ENCODE results near the gene BIRC2. TPM values are rescaled to one million over a fixed set of nuclear protein-coding genes. Genes with fewer than 3 reads are reported as not detected.

Gene BIRC2
- total and polyA plus RNA-seq, 2 donors from 2014 or later = 34.0 to 42.4 TPM

GRCh38 chr11:102411142-102411541 lies 64.1 kb downstream of the BIRC2 start:
- no peak overlapping the region for H3K27ac ChIP-seq (ENCODE audit: low read depth in 2 of 2, low read length in 2 of 2)

DNA sequence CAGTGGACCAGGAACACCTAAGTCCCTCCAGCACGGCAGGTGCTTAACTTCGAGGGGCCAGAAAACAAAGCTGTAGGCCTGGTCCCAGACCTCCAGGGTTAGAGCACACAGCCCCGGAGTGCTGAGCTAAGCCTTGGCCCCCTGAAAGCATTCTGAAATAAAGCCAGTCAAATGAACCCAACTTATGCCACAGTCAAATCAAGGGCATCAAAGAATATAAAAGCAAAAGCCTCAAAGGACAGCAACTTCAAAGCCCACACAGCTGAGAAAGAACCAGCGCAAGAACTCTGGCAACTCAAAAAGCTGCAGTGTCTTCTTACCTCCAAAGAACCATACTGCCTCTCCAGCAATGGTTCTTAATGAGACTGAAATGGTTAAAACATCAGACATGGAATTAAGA lies 66.5 kb downstream of the BIRC2 start:
- Histone ChIP-seq H3K9ac (ENCODE audit: low read length in 3 of 3) (no peak overlapping the region), H3K4me3 (ENCODE audit: low read length in 3 of 3) (no peak overlapping the region), H3K36me3 (ENCODE audit: control insufficient read depth in 2 of 3, insufficient read depth in 3 of 3, low read length in 3 of 3) (no peaks in the 10 kb centered on the region), H3K4me1 (ENCODE audit: control insufficient read depth in 2 of 3, insufficient read depth in 2 of 3, low read depth in 1 of 3, low read length in 3 of 3) (no peaks in the 10 kb centered on the region), H3K27ac (ENCODE audit: low read depth in 2 of 2, low read length in 2 of 2) (no peak overlapping the region), H3K27me3 (ENCODE audit: control insufficient read depth, insufficient read depth, low read length) (no peaks in the 10 kb centered on the region), H3K9me3 (ENCODE audit: control insufficient read depth in 2 of 3, insufficient read depth in 1 of 3, low read length in 3 of 3) (peaks cover 0 to 6% (median 0%) of the 10 kb centered on the region in 3 donors)
- DNase-seq (peak in 1 of 5 donors; percentile 28), FAIRE-seq (no peak)
- TF ChIP-seq, protein P1, sequence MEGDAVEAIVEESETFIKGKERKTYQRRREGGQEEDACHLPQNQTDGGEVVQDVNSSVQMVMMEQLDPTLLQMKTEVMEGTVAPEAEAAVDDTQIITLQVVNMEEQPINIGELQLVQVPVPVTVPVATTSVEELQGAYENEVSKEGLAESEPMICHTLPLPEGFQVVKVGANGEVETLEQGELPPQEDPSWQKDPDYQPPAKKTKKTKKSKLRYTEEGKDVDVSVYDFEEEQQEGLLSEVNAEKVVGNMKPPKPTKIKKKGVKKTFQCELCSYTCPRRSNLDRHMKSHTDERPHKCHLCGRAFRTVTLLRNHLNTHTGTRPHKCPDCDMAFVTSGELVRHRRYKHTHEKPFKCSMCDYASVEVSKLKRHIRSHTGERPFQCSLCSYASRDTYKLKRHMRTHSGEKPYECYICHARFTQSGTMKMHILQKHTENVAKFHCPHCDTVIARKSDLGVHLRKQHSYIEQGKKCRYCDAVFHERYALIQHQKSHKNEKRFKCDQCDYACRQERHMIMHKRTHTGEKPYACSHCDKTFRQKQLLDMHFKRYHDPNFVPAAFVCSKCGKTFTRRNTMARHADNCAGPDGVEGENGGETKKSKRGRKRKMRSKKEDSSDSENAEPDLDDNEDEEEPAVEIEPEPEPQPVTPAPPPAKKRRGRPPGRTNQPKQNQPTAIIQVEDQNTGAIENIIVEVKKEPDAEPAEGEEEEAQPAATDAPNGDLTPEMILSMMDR (IDR thresholded peaks at IDR 0.05; ENCODE audit: borderline replicate concordance, extremely low read depth, insufficient read depth) = no peak
- intact Hi-C loops (cut with DNase I) = no loop called here

More at GRCh38 chr11:102411142-102411541, 64.1 kb downstream of the BIRC2 start:
- Histone ChIP-seq H3K27me3 (ENCODE audit: control insufficient read depth, insufficient read depth, low read length) (no peaks in the 10 kb centered on the region), H3K4me1 (ENCODE audit: control insufficient read depth in 2 of 3, insufficient read depth in 2 of 3, low read depth in 1 of 3, low read length in 3 of 3) (peaks cover 0 to 5% (median 0%) of the 10 kb centered on the region in 3 donors), H3K9ac (ENCODE audit: low read length in 3 of 3) (no peak overlapping the region), H3K9me3 (ENCODE audit: control insufficient read depth in 2 of 3, insufficient read depth in 1 of 3, low read length in 3 of 3) (no peaks in the 10 kb centered on the region), H3K36me3 (ENCODE audit: control insufficient read depth in 2 of 3, insufficient read depth in 3 of 3, low read length in 3 of 3) (no peaks in the 10 kb centered on the region), H3K4me3 (ENCODE audit: low read length in 3 of 3) (no peak overlapping the region)
- DNase-seq = no peak
- TF ChIP-seq, protein P1 (IDR thresholded peaks at IDR 0.05; ENCODE audit: borderline replicate concordance, extremely low read depth, insufficient read depth) = no peak
- FAIRE-seq = no peak
- intact Hi-C loops (cut with DNase I) = no loop called here

GRCh38 chr11:102414559-102414958 lies 67.5 kb downstream of the BIRC2 start:
- DNase-seq (no peak), FAIRE-seq (no peak)
- no peaks in the 10 kb centered on the region for H3K36me3 ChIP-seq (ENCODE audit: control insufficient read depth in 2 of 3, insufficient read depth in 3 of 3, low read length in 3 of 3)
- no peak overlapping the region for H3K27ac ChIP-seq (ENCODE audit: low read depth in 2 of 2, low read length in 2 of 2)
- H3K9me3 ChIP-seq (ENCODE audit: control insufficient read depth in 2 of 3, insufficient read depth in 1 of 3, low read length in 3 of 3) = peaks cover 0 to 6% (median 0%) of the 10 kb centered on the region in 3 donors
- intact Hi-C loops (cut with DNase I) = no loop called here
- TF ChIP-seq, protein P1 (IDR thresholded peaks at IDR 0.05; ENCODE audit: borderline replicate concordance, extremely low read depth, insufficient read depth) = no peak
- H3K27me3 ChIP-seq (ENCODE audit: control insufficient read depth, insufficient read depth, low read length) = no peaks in the 10 kb centered on the region
- H3K4me1 ChIP-seq (ENCODE audit: control insufficient read depth in 2 of 3, insufficient read depth in 2 of 3, low read depth in 1 of 3, low read length in 3 of 3) = no peaks in the 10 kb centered on the region
- no peak overlapping the region for H3K4me3 ChIP-seq (ENCODE audit: low read length in 3 of 3)
- H3K9ac ChIP-seq (ENCODE audit: low read length in 3 of 3) = no peak overlapping the region

Measured in kidney (tissue), 14 donors.